ENCODE data around the gene SRSF1. TPM values are rescaled to one million over a fixed set of nuclear protein-coding genes. Genes with fewer than 3 reads are reported as not detected.
"Not testable (repeated sequence)": the region's sequence is repeated elsewhere in the genome, so short reads cannot be mapped to it uniquely, and the experiment has no call there.

Gene SRSF1
- total RNA-seq, 1 experiment from 2014 or later, result 575 TPM

GRCh38 chr17:57987581-57988300 lies 19.3 kb downstream of the SRSF1 start, which contains the start of gene VEZF1:
VEZF1 (minus strand) TSS chr17:57988254; CDS start chr17:57988111, 143 bp downstream.
- Histone ChIP-seq H3K9me3 (replicated peaks) (no peaks in the 10 kb centered on the region), H3K36me3 (peaks cover 5% of the 10 kb centered on the region; the same call in 1 of the 2 replicates), H3K27ac (peak within 1 kb of the TSS; percentile 92), H3K4me1 (peaks cover 40% of the 10 kb centered on the region), H3K27me3 (no peaks in the 10 kb centered on the region), H3K4me3 (peak within 1 kb of the TSS; percentile 99)
- DNase-seq, result peak; percentile 80 to 82

- DNase-seq, result peak; percentile 60 to 72
Measured at GRCh38 chr17:57986841-57987580, 20.0 kb downstream of the SRSF1 start.

GRCh38 chr17:57985675-57985974 lies 21.4 kb downstream of the SRSF1 start:
- no peaks in the 10 kb centered on the region for H3K27me3 ChIP-seq
- H3K4me3 ChIP-seq, result peak overlapping the region; percentile 99; the same call in 1 of the 2 replicates
- no peak overlapping the region for H3K27ac ChIP-seq
- H3K9me3 ChIP-seq (replicated peaks), result no peaks in the 10 kb centered on the region
- H3K36me3 ChIP-seq, result peaks cover 16% of the 10 kb centered on the region
- H3K4me1 ChIP-seq, result peaks cover 30% of the 10 kb centered on the region
- no peak for DNase-seq

More at GRCh38 chr17:57986841-57987580, 20.0 kb downstream of the SRSF1 start:
- peak overlapping the region; percentile 92 for H3K27ac ChIP-seq
- H3K4me1 ChIP-seq, result peaks cover 33% of the 10 kb centered on the region
- H3K27me3 ChIP-seq, result no peaks in the 10 kb centered on the region
- no peaks in the 10 kb centered on the region for H3K9me3 ChIP-seq (replicated peaks)
- H3K4me3 ChIP-seq, result peak overlapping the region; percentile 99
- H3K36me3 ChIP-seq, result peaks cover 11% of the 10 kb centered on the region

GRCh38 chr17:57984936-57985674 lies 21.9 kb downstream of the SRSF1 start:
- Histone ChIP-seq H3K4me1 (peaks cover 30% of the 10 kb centered on the region), H3K4me3 (no peak overlapping the region), H3K27me3 (no peaks in the 10 kb centered on the region), H3K27ac (no peak overlapping the region), H3K36me3 (peaks cover 21% of the 10 kb centered on the region), H3K9me3 (replicated peaks) (no peaks in the 10 kb centered on the region)
- no peak for DNase-seq

GRCh38 chr17:57984261-57984890 lies 22.7 kb downstream of the SRSF1 start:
- peaks cover 30% of the 10 kb centered on the region for H3K4me1 ChIP-seq
- H3K4me3 ChIP-seq, result no peak overlapping the region
- no peak overlapping the region for H3K27ac ChIP-seq
- H3K9me3 ChIP-seq (replicated peaks), result no peaks in the 10 kb centered on the region
- no peaks in the 10 kb centered on the region for H3K27me3 ChIP-seq
- H3K36me3 ChIP-seq, result peaks cover 23% of the 10 kb centered on the region
- no peak for DNase-seq

- Histone ChIP-seq H3K4me3 (no peak overlapping the region), H3K36me3 (peaks cover 32% of the 10 kb centered on the region), H3K27me3 (no peaks in the 10 kb centered on the region), H3K4me1 (peaks cover 26% of the 10 kb centered on the region), H3K9me3 (replicated peaks) (no peaks in the 10 kb centered on the region), H3K27ac (no peak overlapping the region)
- DNase-seq, result no peak
Measured at GRCh38 chr17:57983446-57983845, 23.6 kb downstream of the SRSF1 start.

GRCh38 chr17:57982452-57983170 lies 24.4 kb downstream of the SRSF1 start:
- Histone ChIP-seq H3K27me3 (no peaks in the 10 kb centered on the region), H3K36me3 (peaks cover 38% of the 10 kb centered on the region), H3K27ac (no peak overlapping the region), H3K4me3 (no peak overlapping the region), H3K9me3 (replicated peaks) (no peaks in the 10 kb centered on the region), H3K4me1 (peaks cover 26% of the 10 kb centered on the region)
- DNase-seq, result no peak

- H3K27me3 ChIP-seq, result no peaks in the 10 kb centered on the region
- peaks cover 58% of the 10 kb centered on the region for H3K36me3 ChIP-seq
- no peaks in the 10 kb centered on the region for H3K9me3 ChIP-seq (replicated peaks)
- peaks cover 18% of the 10 kb centered on the region for H3K4me1 ChIP-seq
- DNase-seq, result no peak
- no peak overlapping the region for H3K27ac ChIP-seq
- no peak overlapping the region for H3K4me3 ChIP-seq
Measured at GRCh38 chr17:57980522-57980921, 26.5 kb downstream of the SRSF1 start.

- Histone ChIP-seq H3K4me1 (peaks cover 6% of the 10 kb centered on the region; the same call in 1 of the 2 replicates), H3K36me3 (peaks cover 68% of the 10 kb centered on the region), H3K27ac (no peak overlapping the region)
Measured at GRCh38 chr17:57979076-57979475, 28.0 kb downstream of the SRSF1 start.

GRCh38 chr17:57976594-57976993 lies 30.5 kb downstream of the SRSF1 start:
- no peak for DNase-seq
- no peak overlapping the region for H3K4me3 ChIP-seq
- peaks cover 76% of the 10 kb centered on the region for H3K36me3 ChIP-seq
- no peaks in the 10 kb centered on the region for H3K27me3 ChIP-seq
- no peaks in the 10 kb centered on the region for H3K9me3 ChIP-seq (replicated peaks)
- H3K27ac ChIP-seq, result no peak overlapping the region
- H3K4me1 ChIP-seq, result no peaks in the 10 kb centered on the region

More at GRCh38 chr17:57979076-57979475, 28.0 kb downstream of the SRSF1 start:
- H3K4me3 ChIP-seq, result no peak overlapping the region
- no peaks in the 10 kb centered on the region for H3K27me3 ChIP-seq
- DNase-seq, result no peak
- no peaks in the 10 kb centered on the region for H3K9me3 ChIP-seq (replicated peaks)

- no peak overlapping the region for H3K27ac ChIP-seq
- peaks cover 66% of the 10 kb centered on the region for H3K36me3 ChIP-seq
- H3K4me1 ChIP-seq, result no peaks in the 10 kb centered on the region
- H3K27me3 ChIP-seq, result no peaks in the 10 kb centered on the region
- H3K4me3 ChIP-seq, result no peak overlapping the region
- no peak for DNase-seq
- no peaks in the 10 kb centered on the region for H3K9me3 ChIP-seq (replicated peaks)
Measured at GRCh38 chr17:57975044-57975443, 32.0 kb downstream of the SRSF1 start.

- H3K36me3 ChIP-seq, result peaks cover 63% of the 10 kb centered on the region
- H3K4me3 ChIP-seq; DNase-seq; H3K27ac ChIP-seq; H3K4me1 ChIP-seq; H3K9me3 ChIP-seq (replicated peaks); H3K27me3 ChIP-seq: not testable (repeated sequence)
Measured at GRCh38 chr17:57974053-57974824, 32.8 kb downstream of the SRSF1 start.

- Histone ChIP-seq H3K36me3 (peaks cover 45% of the 10 kb centered on the region), H3K9me3 (replicated peaks) (no peaks in the 10 kb centered on the region), H3K27ac (no peak overlapping the region), H3K27me3 (no peaks in the 10 kb centered on the region), H3K4me1 (no peaks in the 10 kb centered on the region), H3K4me3 (no peak overlapping the region)
- DNase-seq, result no peak
Measured at GRCh38 chr17:57972151-57972550, 34.9 kb downstream of the SRSF1 start.
